WTC11 (cell line): ENCODE measurements around the gene CHRM4.

ENCODE experiments used
- CBFB ChIP-seq: sonication (generic); formaldehyde crosslinking; IDR thresholded peaks from 2 replicates; pipeline ENCODE4 v1.8.1; 2022; ENCODE audit warnings: mild to moderate bottlenecking, low read depth, missing genetic modification reagents
- CTCF ChIP-seq: fragments of 200-600 bp; IDR thresholded peaks from 2 replicates; pipeline ENCODE4 v1.8.0; 2022; ENCODE audit warnings: antibody characterized with exemption
- SP1 ChIP-seq: sonication (generic); formaldehyde crosslinking; conservative IDR thresholded peaks from 2 replicates; pipeline ENCODE4 v1.8.1; 2022; ENCODE audit warnings: missing genetic modification reagents
- ZNF416 ChIP-seq: fragments of 250-450 bp; sonication (Bioruptor Pico); IDR thresholded peaks from 2 replicates; pipeline ENCODE4 v1.9.0; 2021; ENCODE audit warnings: mild to moderate bottlenecking, inconsistent platforms
- ZNF423 ChIP-seq: fragments of 250-450 bp; sonication (Bioruptor Pico); IDR thresholded peaks from 2 replicates; pipeline ENCODE4 v2.1.2; 2022; ENCODE audit warnings: mild to moderate bottlenecking, moderate library complexity
- TF ChIP-seq, protein P1 (sequence below): sonication (generic); formaldehyde crosslinking; IDR thresholded peaks from 2 replicates; pipeline ENCODE4 v1.8.0; 2022; ENCODE audit warnings: mild to moderate bottlenecking, missing genetic modification reagents

DNA sequence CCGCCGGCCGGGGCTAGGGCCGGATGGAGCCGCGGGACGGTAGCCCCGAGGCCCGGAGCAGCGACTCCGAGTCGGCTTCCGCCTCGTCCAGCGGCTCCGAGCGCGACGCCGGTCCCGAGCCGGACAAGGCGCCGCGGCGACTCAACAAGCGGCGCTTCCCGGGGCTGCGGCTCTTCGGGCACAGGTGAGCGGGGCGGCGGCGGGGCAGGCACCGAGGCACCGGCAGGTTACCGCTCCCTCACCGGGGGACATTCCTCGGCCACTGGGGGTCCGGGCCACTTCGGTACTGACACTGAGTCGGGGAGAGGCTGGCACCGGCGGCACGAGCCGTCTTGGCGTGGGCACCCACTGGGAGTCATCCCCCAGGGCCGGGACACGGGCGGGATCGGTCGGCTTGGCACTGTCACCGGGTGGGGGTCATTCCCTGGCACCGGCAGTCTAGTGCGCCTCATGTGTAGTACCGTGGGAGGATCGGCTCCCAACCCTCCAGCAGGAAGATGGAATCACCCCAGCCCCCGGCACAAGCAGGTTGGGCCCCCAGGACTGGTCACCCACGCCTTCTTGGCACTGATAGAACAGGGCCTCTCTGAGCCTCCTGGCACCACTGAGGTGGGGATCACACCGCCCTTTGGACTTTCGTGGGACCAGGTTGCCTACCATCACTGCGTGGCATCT, 43.8 kb downstream of the CHRM4 start:
- TF ChIP-seq ZNF416 (no peak), SP1 (CRISPR knock-in tag) (no peak), CTCF (no peak), ZNF423 (no peak), CBFB (CRISPR knock-in tag) (no peak)
- TF ChIP-seq, protein P1, sequence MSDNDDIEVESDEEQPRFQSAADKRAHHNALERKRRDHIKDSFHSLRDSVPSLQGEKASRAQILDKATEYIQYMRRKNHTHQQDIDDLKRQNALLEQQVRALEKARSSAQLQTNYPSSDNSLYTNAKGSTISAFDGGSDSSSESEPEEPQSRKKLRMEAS: no peak
